Superior temporal gyrus (tissue), 1 donor: Measurements from ENCODE around the gene QSER1.
A peak's percentile ranks its signal among the peaks of the same experiment; 100 is the strongest.
"Not testable (repeated sequence)": the region's sequence is repeated elsewhere in the genome, so short reads cannot be mapped to it uniquely, and the experiment has no call there.

Experiments
- DNase-seq: peaks from one replicate; pipeline ENCODE4 v3.0.0-alpha.2; 2016; ENCODE audit errors: extremely low spot score

The QSER1 gene

DNA sequence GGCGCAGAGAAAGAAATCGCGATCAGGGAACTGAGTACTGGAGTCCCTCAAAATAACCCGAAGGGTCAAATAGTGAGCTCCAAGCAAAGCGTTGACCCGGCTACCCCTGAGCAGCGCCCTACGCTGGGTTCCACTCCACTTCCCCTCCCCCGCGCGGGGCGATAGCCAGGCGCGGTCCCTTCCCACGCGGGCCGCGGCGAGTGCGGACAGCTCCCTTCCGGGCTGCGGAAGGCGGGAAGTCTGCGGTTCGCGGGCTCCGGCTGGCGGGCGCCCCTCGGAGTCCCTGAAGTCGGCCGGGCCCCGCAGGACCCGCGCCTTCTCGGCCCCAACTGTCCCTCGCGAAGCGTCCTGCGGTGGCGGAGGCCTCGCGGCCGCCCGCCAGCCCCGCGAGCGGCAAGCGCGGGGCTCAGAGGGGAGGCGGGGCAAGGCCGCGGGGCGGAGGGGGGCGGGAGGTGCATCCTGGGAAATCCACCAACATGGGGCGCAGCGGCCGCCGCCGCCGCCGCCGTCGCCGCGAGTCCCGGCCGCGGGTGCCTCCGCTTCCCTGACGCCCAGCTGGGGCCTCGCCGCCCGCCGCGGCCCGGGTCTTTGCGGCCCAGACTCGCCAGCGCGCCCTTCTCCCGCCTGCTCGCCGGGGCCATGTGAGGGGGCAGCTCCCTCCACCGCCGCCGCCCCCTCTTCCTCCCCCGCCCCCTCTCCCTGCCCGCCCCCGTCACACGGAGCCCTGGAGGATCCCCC is at the start of gene QSER1:
QSER1 (plus strand) TSS at position 457 of the 738 bp plus-strand sequence. CDS start 315 bp downstream, outside the sequence.
- peak; percentile 78 for DNase-seq

DNA sequence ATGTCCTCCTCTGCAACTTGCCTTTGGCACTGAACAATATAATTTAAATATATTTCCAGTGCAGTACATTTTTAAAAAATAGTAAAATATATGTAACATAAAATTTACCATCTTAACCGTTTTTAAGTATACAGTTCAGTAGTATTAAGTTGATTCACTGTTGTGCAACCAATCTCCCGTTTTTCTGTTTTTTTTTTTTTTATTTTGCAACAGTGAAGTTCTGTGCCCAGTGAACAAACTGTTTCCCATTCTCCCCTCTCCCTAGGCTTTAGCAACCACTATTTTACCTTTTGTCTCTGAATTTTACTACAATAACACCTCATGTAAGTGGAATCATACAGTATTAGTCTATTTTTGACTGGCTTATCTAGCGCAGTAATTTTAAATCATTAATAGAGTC is 49.1 kb upstream of the QSER1 start:
- no peak for DNase-seq

DNA sequence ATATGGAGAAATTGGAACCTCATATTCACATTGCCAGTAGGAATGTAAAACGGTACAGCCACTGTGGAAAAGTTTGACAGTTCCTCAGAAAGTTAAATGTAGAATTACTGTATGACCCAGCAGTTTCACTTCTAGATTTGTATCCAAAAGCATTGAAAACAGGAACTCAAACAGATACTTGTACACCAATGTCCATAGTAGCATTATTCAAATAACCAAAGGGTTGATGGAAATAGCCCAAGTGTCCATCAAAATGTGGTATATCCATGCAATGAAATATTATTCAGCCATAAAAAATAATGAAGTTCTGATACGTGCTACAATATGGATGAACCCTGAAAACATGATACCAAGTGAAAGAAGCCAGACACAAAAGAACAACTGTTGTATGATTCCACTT is 45.1 kb upstream of the QSER1 start:
- DNase-seq = no peak

DNA sequence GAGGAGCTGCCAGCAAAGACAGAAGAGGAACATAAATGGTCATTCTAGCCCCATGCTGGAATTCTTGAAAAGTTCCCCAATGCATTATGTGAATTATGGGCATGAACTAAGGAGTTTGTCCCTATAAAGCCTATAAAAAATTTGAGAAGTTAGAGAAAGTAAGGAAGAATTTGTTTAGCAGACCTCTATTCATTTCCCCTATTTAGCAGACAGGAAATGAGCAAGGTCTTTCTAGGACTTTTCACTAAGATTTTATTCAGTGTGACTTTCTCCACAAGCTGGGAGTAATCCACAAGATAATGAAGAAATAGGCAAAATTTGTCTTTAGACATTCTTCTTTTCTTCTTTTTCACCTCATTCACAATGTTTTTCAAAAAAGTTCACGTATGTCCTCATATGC is 42.9 kb upstream of the QSER1 start:
- no peak for DNase-seq

DNA sequence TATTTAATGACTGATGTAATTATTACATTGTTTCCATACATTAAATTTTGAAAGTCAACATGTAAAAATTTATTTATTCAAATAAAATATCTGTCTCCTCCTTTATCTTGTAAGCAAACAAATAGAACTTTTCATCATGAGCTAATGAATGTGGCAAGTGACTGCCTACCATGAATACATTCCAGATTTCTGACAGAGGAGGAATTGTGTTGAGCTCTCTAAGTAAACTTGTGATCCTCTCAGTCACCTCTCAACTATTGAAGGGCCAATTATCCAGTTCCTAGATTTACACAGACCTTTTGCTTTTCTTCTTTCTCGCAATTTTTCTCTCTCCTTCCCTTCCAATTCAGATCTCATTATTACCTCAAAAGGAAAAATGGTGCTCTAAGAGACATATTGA is 41.4 kb upstream of the QSER1 start:
- DNase-seq = peak; percentile 29

DNA sequence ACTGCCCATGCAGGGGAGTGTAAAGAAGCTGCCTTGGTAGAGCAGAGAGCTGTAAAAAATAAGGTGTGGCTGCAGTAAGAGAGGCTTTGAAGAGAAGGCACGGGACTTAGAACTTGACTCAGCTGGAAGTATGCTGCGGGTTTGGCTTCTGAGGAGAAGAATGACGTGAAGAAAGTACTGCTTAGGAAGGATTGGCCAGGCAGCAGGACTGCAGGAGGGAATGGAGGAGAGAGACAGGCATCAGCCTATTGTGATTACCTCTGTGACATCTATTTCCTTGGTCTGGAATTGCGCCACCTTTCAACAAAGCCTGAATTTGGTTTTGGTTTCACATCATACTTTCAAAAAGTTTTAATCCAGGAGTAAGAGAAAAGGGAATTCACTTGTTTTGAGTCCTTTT is 40.4 kb upstream of the QSER1 start:
- no peak for DNase-seq

DNA sequence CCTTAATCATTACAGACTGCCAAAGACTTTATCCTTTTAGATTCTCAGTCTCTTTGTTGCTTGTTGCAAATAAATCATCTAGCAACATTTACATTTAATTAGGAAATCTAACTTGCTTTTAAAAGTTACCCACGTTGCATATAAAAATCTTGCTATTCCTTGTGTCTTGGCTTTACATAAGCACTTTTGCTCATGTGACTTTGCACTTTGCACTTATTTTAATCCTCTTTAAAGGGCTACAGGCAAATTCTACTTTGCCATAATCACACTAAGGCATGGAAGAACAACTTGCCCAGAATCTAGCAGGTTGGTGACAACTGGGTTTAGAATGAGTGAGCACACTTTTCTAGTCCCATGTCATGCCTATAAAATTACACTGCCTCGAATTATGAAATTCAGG is 37.0 kb upstream of the QSER1 start:
- DNase-seq = no peak

DNA sequence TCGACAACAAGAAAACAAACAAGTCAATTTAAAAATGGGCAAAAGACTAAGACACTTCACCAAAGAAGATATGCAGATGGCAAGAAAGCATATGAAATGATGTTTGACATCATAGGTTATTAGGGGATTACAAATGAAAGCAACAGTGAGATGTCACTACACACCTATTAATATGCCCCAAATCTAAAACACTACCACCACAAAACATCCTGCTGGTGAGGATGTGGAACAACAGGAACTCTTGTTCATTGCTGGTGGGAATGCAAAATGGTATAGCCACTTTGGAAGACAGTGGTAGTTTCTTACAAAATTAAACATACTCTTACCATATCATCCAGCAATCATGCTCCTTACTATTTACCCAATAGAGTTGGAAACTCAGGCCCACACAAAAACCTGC is 33.9 kb upstream of the QSER1 start:
- DNase-seq = no peak

DNA sequence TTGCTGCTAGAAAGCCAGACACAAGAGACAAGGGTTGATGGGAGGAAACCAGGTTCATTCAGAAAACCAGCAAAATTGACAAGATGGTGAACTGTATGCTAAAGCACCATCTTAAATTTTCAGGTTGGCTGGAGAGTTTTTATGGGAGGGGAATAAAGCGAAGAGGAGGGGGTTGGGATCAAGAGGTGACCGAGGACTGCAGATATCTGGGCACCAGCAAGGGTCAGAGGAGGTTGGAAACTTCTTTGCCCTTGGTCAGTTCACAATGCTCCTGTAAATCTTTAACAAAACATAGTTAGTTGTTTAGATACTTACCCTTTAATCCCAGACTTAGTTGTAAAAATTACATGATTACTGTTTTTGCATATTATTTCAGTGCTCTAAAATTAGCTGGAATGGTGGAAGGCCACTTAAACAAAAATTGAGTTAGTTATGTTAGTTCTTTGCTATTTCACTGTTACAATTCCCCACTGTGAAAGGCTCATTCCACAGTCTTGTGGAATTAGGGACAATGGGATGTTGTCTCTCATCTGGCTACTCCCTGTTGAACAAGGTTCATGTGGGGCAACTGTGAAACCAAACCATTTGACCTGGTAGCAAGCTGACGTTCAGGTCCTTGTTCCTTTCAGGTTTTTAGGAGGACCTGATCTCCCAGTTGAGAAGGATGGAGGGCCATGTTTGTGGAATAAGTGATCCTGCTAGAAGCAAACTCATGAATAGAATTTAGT is 30.6 kb upstream of the QSER1 start:
- no peak for DNase-seq

DNA sequence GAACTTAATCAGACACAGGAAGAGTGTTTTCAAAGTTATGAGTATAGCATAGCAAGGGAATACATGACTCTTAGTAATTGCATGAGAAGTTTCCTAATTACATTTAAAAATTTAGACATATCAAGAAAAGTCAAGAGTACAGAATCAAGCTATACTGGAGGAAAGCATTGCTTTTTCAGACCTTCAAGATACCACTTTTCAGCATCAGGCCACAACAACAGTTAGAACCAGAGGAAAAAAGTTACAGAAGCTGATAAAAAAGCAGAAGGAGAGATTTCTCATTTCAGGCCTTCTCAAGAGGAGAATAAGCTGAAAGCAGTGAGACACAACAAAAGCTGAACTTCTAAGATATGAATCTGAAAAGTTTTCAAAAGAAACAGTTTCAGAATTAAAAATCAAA is 28.1 kb upstream of the QSER1 start:
- no peak for DNase-seq

DNA sequence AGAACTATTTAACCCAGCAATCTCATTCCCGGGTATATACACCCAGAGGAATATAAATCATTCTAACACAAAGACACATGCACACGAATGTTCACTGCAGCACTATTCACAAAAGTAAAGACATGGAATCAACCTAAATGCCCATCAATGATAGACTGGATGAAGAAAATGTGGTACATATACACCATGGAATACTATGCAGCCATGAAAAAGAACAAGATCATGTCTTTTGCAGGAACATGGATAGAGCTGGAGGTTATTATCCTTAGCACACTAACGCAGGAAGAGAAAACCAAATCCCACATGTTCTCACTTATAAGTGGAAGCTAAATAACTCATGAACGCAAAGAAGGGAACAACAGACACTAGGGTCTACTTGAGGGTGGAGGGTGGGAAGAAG is 23.9 kb upstream of the QSER1 start:
- not testable (repeated sequence) for DNase-seq

DNA sequence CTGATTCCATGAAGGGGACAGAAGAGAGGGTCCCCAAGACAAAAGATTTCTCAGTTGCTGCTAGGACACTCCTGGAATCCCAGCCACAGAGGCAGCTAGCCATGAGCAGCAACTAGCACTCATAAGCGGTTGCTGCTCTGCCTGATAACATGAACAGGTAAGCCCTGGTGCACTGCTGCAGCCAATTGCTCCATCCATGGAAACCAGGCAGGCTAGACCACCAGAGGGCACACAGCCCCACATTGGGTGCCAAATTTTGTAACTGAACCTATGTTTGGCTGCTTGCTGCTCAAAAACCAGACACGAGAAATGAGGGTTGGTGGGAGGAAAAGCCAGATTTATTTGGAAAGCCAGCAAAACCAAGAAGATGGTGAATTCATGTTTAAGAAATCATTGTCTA is 21.9 kb upstream of the QSER1 start:
- DNase-seq = no peak

DNA sequence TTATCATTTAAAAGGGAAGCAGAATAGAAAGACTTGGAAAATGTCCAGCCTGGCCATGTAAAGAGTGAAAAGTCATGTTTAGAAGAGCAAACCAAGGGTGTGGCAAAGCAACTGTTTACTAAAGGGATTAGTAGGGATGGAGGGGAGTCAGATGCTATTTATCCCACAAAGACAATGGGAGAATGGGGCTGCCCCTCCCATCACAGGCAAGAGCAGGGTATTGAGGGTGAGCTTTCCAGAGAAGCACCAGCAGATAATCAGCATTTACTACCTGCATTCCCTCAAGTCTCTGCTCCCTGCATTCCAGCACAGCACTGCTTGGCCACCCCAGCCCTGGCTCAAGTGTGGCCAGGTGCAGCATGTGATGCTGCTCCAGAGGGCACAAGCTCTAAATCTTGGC is 18.5 kb upstream of the QSER1 start:
- DNase-seq = no peak

DNA sequence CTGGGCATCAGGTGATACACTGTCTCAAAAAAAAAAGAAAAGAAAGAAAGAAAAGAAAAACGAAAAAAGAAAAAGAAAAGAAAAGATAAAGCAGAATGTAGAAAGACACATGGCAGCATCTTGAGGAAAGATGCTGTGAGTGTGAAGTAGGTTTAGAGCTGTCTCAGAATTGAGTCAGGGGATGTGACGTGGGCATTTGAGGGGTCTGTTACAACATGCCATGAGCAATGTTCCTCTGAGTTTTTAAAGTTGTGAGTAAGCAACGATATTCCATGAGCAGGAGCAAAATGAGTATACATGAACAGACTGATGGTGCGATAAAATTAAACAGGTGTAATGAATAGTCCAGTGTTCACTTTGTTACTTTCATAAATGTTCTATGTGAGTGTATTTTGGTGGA is 11.3 kb upstream of the QSER1 start:
- no peak for DNase-seq

DNA sequence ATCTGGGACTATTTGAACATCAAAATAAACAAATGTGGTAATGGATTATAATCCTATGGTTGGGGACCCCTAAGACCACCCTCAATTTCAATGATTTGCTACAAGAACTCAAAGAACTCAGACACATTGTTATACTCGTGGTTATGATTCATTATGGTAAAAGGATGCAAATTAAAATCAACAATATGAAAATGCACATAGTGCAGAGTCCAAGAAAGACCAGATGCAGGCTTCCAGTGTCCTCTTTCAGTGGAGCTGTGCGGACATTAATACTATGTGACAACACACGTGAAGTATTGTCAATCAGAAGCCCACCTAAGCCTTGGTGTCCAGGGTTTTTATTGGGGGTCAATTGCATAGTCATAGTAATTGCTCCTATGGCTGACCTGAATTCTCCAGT is 9.2 kb upstream of the QSER1 start:
- DNase-seq = no peak

DNA sequence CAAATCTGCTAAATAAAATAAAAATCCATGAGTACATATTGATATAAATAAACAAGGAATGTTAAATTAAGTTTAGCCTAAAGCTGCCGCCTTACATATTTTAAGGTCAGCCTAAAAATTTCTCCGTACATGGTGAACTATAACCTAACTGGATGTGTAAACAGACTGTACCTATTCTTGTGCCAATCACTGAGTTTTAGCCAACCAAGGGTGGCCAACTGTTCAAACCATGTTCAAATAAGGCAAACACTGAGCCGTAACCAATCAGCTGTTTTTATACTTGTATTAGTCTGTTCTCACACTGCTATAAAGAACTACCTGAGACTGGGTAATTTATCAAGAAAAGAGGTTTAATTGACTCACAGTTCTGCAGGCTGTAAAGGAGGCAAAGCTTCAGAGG is 8.6 kb upstream of the QSER1 start:
- DNase-seq = no peak

DNA sequence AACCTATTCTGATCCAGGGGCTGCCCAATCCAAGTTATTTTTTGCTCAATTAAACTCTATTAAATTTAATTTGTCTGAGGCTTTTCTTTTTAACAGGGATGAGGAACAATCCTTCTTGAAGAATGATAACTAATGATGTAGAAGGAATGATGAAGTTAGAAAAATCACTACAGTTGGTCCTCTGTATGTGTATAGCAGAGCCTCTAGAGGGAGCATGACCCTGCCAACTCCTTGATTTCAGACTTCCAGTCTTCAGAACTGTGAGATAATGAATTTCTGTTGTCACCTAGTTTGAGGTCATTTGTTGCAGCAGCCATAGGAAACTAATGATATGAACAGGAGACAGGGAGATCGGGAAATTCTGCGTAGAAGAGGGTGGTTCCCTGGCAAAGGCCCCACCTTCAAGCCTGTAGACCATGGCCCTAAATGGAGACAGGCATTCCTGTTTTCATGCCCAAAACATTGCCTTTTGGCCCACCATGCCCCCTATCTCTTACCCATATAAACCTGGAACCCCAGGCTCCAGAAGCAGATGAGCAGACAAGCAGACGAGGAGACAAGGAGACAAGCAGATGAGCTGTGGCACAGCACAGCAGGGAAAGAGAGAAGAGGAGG is 7.7 kb upstream of the QSER1 start:
- DNase-seq = no peak

DNA sequence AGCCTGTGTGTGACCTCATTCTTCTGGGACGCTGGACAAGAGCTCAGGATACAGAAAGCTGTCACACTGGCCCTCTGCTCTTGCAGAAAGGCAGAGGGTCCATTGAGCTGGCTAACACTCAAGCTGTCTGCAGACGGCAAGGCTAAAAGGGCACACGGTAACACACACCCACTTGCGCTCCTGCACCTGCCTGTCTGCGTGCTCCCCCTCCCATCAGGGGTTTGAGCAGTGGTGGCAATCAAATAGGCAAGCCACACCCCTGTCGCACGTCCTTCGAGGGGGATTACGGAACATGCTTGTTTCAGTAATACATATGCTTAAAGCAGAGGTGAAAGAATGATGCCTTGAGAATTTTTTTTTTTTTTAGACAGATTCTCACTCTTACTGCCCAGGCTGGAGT is 7.1 kb upstream of the QSER1 start:
- DNase-seq = no peak

DNA sequence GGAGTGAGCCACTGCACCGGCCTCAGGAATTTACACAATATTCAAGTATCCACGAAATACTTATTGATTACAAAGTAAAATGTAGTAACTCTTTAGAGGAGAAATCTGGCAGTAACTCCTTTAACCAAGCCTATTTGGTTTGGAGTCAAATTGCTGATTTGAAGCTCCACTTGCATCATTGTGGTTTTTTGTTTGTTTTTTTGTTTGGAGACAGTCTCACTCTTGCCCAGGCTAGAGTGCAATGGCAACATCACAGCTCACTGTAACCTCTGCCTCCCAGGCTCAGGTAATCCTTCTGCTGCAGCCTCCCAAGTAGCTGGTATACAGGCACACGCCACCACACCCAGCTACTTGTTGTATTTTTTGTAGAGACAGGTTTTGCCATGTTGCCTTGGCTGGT is 6.4 kb upstream of the QSER1 start:
- no peak for DNase-seq

DNA sequence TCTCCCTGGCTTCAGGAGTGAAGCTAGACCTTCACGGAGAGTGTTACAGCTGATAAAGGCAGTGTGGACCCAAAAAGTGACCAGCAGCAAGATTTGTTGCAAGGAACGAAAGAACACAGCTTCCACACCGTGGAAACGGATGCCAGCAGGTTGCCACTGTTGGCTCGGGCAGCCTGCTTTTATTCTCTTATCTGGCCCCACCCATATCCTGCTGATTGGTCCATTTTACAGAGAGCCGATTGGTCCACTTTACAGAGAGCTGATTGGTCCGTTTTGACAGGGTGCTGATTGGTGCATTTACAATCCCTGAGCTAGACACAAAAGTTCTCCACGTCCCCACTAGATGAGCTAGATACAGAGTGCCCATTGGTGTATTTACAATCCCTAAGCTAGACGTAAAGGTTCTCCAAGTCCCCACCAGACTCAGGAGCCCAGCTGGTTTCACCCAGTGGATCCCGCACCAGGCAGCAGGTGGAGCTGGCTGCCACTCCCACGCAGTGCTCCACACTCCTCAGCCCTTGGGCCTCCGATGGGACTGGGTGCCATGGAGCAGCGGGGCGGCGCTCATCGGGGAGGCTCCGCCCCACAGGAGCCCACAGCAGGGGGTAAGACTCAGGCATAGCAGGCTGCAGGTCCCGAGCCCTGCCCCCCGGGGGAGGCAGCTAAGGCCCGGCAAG is 4.8 kb upstream of the QSER1 start:
- not testable (repeated sequence) for DNase-seq

DNA sequence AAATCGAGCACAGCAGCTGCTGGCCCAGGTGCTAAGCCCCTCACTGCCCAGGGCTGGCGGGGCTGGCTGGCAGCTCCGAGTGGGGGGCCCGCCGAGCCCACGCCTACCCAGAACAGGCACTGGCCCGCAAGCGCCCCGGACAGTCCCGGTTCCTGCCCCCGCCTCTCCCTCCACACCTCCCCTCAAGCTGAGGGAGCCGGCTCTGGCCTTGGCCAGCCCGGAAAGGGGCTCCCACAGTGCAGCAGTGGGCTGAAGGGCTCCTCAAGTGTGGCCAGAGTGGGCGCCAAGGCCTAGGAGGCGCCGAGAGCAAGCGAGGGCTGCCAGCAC is 4.3 kb upstream of the QSER1 start:
- DNase-seq = not testable (repeated sequence)

DNA sequence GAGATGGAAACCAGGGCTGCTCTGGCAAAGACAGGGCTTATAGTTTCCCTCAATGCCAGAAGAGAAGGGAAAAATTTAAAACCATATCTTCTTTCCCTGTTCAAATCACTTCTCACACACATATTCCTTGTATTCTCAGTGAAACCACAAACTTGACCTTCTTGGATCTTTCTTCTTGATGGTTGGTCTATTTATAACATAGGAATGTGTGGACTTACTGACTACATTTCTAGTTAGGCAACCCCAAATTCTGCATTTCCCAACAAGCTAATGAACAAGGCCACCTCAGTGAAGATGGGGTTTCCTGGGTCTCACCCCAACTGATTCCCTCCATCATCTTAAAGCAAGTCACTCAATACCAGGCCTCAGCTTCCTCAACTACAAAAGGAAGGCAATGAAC is 3.8 kb upstream of the QSER1 start:
- no peak for DNase-seq
